GM23338 (cell line): ENCODE measurements around the gene PLA2R1. TPM values are rescaled to one million over a fixed set of nuclear protein-coding genes. Genes with fewer than 3 reads are reported as not detected.
A peak's percentile ranks its signal among the peaks of the same experiment; 100 is the strongest.

ENCODE experiments used
- ATAC-seq: fragments of 200-7000 bp; cut with Tn5 transposase; 3 replicates; pipeline ENCODE4 v1.9.1; 2020
- DNase-seq: peaks from one replicate; pipeline ENCODE4 v3.0.0-alpha.2; 2015; ENCODE audit warnings: low spot score
- H2AFZ ChIP-seq: fragments of 200-600 bp; sonication (generic); 2 replicates; pipeline ENCODE4 v1.8.0; 2016; ENCODE audit warnings: antibody characterized with exemption, mild to moderate bottlenecking, moderate library complexity
- H3F3A ChIP-seq: fragments of 200-600 bp; sonication (generic); replicated peaks from 2 replicates; pipeline ENCODE4 v1.8.0; 2017; ENCODE audit warnings: antibody characterized with exemption, mixed run types, low read depth
- H3K27ac ChIP-seq: fragments of 200-600 bp; sonication (generic); 2 replicates; pipeline ENCODE4 v1.6.1; 2016; ENCODE audit warnings: low read depth
- H3K27me3 ChIP-seq: fragments of 200-600 bp; sonication (generic); 2 replicates; pipeline ENCODE4 v1.8.0; 2016; ENCODE audit warnings: mild to moderate bottlenecking, mixed run types, moderate library complexity; ENCODE audit not compliant: insufficient read depth
- H3K36me3 ChIP-seq: fragments of 200-600 bp; sonication (generic); 2 replicates; pipeline ENCODE4 v1.8.0; 2016; ENCODE audit warnings: mild to moderate bottlenecking; ENCODE audit not compliant: insufficient read depth
- H3K4me1 ChIP-seq: fragments of 200-600 bp; sonication (generic); 2 replicates; pipeline ENCODE4 v1.8.0; 2016; ENCODE audit warnings: mild to moderate bottlenecking, moderate library complexity; ENCODE audit not compliant: insufficient read depth
- H3K4me2 ChIP-seq: fragments of 200-600 bp; sonication (generic); 2 replicates; pipeline ENCODE4 v1.7.1; 2017; ENCODE audit warnings: mixed run types
- H3K4me3 ChIP-seq: fragments of 200-600 bp; sonication (generic); 2 replicates; pipeline ENCODE4 v1.6.1; 2016; ENCODE audit warnings: mixed run types
- H3K79me2 ChIP-seq: fragments of 200-600 bp; sonication (generic); replicated peaks from 2 replicates; pipeline ENCODE4 v1.8.0; 2017; ENCODE audit warnings: mild to moderate bottlenecking; ENCODE audit not compliant: insufficient read depth
- H3K9me2 ChIP-seq: fragments of 200-600 bp; sonication (generic); 2 replicates; pipeline ENCODE4 v1.8.0; 2017; ENCODE audit not compliant: insufficient read depth
- H4K20me1 ChIP-seq: fragments of 200-600 bp; sonication (generic); replicated peaks from 2 replicates; pipeline ENCODE4 v1.8.0; 2017; ENCODE audit warnings: mild to moderate bottlenecking; ENCODE audit not compliant: insufficient read depth
- H3K27ac Mint-ChIP-seq: 2 replicates; pipeline ENCODE4 v1.8.0; 2020; ENCODE audit warnings: inconsistent platforms, mild to moderate bottlenecking, moderate library complexity, mixed read lengths
- H3K27me3 Mint-ChIP-seq: 3 replicates; pipeline ENCODE4 v1.8.0; 2022; ENCODE audit warnings: low read depth, mild to moderate bottlenecking, moderate library complexity, mixed read lengths, inconsistent platforms; ENCODE audit not compliant: insufficient read depth, poor library complexity
- H3K36me3 Mint-ChIP-seq: 3 replicates; pipeline ENCODE4 v1.8.0; 2021; ENCODE audit warnings: low read depth, mild to moderate bottlenecking, inconsistent platforms, moderate library complexity, mixed read lengths
- H3K4me1 Mint-ChIP-seq: 3 replicates; pipeline ENCODE4 v1.8.0; 2020; ENCODE audit warnings: mild to moderate bottlenecking, inconsistent platforms, mixed read lengths
- H3K4me3 Mint-ChIP-seq: 3 replicates; pipeline ENCODE4 v1.8.0; 2021; ENCODE audit warnings: moderate library complexity, mild to moderate bottlenecking, inconsistent platforms, mixed read lengths
- H3K9me3 Mint-ChIP-seq: 3 replicates; pipeline ENCODE4 v1.8.0; 2020; ENCODE audit warnings: moderate library complexity, mild to moderate bottlenecking, inconsistent platforms, mixed read lengths
- ETS1 ChIP-seq: IDR thresholded peaks from 2 replicates; pipeline ENCODE4 v1.6.1; 2016; ENCODE audit warnings: antibody characterized with exemption
- EZH2 ChIP-seq: fragments of 200-600 bp; sonication (generic); IDR thresholded peaks from one replicate; pipeline ENCODE4 v1.8.0; 2017; ENCODE audit warnings: antibody characterized with exemption, mild to moderate bottlenecking, low read depth; ENCODE audit not compliant: unreplicated experiment
- NANOG ChIP-seq: IDR thresholded peaks from 2 replicates; pipeline ENCODE4 v1.6.1; 2016; ENCODE audit warnings: antibody characterized with exemption, borderline replicate concordance
- STAT1 ChIP-seq: IDR thresholded peaks from one replicate; pipeline ENCODE4 v1.6.1; 2016; ENCODE audit warnings: antibody characterized with exemption; ENCODE audit not compliant: unreplicated experiment
- ZNF114 ChIP-seq: fragments of 250-450 bp; sonication (Bioruptor Pico); IDR thresholded peaks from 2 replicates; pipeline ENCODE4 v1.5.0; 2020; ENCODE audit warnings: mild to moderate bottlenecking, moderate library complexity
- ZNF462 ChIP-seq: fragments of 250-450 bp; sonication (Bioruptor Pico); IDR thresholded peaks from 2 replicates; pipeline ENCODE4 v1.5.0; 2020; ENCODE audit warnings: mild to moderate bottlenecking, moderate library complexity
- polyA plus RNA-seq: library from polyadenylated mRNA; unstranded; fragments of >200 nt; fragmentation: Nextera tagmentation; extraction: Ambion mirVana; gene quantifications from 2 replicates; pipeline ENCODE4 v1.2.1, GENCODE V29; 2016
- total RNA-seq: library from RNA; depleted of rRNA; stranded (reverse); fragments of >200 nt; shearing (Covaris generic); gene quantifications from 2 replicates; pipeline ENCODE4 v1.2.3, GENCODE V29; 2014

PLA2R1 gene
- total and polyA plus RNA-seq, 2 experiments from 2014 or later, result 0.57 to 1.2 TPM

GRCh38 chr2:160063271-160063670, 856 bp upstream of the PLA2R1 start (continued):
- no peak for TF ChIP-seq ZNF462 (CRISPR knock-in tag)
- no peak for TF ChIP-seq ZNF114 (CRISPR knock-in tag)
- TF ChIP-seq ETS1, result no peak
- no peak for TF ChIP-seq STAT1
- TF ChIP-seq EZH2, result no peak
- no peak for TF ChIP-seq NANOG

GRCh38 chr2:160061944-160062291, 497 bp downstream of the PLA2R1 start:
- H3K4me1 ChIP-seq, result peaks cover 9% of the 10 kb centered on the region
- TF ChIP-seq STAT1, result no peak
- no peak for TF ChIP-seq NANOG
- no peaks in the 10 kb centered on the region for H3K79me2 ChIP-seq
- ATAC-seq, result peak; percentile 25
- H3K4me3 ChIP-seq, result peak overlapping the region; percentile 83
- peaks cover 36% of the 10 kb centered on the region for H3K27me3 ChIP-seq
- no peak overlapping the region for H3K27ac Mint-ChIP-seq
- peaks cover 15% of the 10 kb centered on the region for H3K36me3 Mint-ChIP-seq
- peaks cover 23% of the 10 kb centered on the region for H3K27me3 Mint-ChIP-seq
- H3K4me3 Mint-ChIP-seq, result peak overlapping the region; percentile 82; the same call in 2 of the 3 replicates
- H3K27ac ChIP-seq, result no peak overlapping the region
- DNase-seq, result peak; percentile 41
- H2AFZ ChIP-seq, result peak overlapping the region; percentile 98
- peaks cover 13% of the 10 kb centered on the region for H3K9me3 Mint-ChIP-seq
- peaks cover 13% of the 10 kb centered on the region for H3K4me1 Mint-ChIP-seq
- peak overlapping the region; percentile 85 for H3K4me2 ChIP-seq
- no peaks in the 10 kb centered on the region; the same call in 1 of the 2 replicates for H3K36me3 ChIP-seq
- H3K9me2 ChIP-seq, result no peaks in the 10 kb centered on the region
- H3F3A ChIP-seq, result 0 out of 2 replicates have a peak, but pooled peaks cover 4% of the 10 kb centered on the region
- no peaks in the 10 kb centered on the region for H4K20me1 ChIP-seq
